Measurements from ENCODE around the gene FBXL20.

Gene FBXL20

DNA sequence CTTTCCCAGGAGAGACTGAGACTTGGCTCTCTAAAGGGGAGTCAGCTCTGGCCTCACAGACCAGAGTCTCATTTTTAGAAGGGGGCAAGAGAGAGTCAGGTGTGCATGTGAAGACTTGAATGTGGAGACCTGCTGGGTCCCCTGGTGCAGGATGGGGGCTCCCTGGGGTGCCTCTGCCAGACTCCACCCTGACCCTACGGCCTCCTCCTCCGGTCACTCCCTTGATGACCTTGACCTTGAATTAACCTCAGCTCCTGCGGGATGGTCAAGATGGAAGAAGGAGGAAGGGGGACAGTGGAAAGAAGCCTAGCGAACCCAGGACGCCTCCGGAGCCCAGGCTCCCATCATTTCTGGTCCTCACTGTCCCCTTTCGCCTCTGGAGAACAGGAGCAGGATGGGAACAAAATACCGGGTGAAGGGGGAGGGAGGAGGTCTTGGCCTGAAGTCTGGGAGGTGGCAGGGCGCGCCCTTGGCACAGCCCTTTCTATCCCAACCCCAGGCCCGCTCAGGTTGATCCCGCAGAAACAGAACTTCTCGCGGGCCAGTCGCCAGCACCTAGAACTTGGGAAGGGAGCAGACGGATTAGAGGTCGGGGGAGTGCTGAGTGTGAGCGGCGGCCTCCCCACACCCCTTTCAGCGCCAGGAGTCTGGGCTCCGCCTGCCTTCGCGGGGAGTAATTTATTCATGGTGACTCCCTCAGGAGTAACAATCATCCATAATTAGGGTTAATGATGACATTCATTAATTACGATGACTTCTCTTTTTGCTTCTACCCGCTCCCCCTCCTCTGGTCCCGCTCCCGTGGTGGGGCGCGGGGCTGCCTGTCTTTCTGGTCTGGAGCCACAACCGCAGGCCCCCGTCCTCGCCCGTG, 177.3 kb downstream of the FBXL20 start:
- CTCF ChIA-PET: interaction anchor here (1.3 to 2.7 kb wide), 4 partner anchors 8 to 20 kb away, joined by 4 to 19 read pairs (median 4); no protein-coding TSS in a partner anchor
- TF ChIP-seq, protein P1, sequence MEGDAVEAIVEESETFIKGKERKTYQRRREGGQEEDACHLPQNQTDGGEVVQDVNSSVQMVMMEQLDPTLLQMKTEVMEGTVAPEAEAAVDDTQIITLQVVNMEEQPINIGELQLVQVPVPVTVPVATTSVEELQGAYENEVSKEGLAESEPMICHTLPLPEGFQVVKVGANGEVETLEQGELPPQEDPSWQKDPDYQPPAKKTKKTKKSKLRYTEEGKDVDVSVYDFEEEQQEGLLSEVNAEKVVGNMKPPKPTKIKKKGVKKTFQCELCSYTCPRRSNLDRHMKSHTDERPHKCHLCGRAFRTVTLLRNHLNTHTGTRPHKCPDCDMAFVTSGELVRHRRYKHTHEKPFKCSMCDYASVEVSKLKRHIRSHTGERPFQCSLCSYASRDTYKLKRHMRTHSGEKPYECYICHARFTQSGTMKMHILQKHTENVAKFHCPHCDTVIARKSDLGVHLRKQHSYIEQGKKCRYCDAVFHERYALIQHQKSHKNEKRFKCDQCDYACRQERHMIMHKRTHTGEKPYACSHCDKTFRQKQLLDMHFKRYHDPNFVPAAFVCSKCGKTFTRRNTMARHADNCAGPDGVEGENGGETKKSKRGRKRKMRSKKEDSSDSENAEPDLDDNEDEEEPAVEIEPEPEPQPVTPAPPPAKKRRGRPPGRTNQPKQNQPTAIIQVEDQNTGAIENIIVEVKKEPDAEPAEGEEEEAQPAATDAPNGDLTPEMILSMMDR (IDR thresholded peaks at IDR 0.05; ENCODE audit: control extremely low read depth, extremely low read depth, low read depth, missing control alignments): no peak
- no peak for DNase-seq (ENCODE audit: extremely low spot score)
- POLR2A ChIA-PET: no interaction called here

DNA sequence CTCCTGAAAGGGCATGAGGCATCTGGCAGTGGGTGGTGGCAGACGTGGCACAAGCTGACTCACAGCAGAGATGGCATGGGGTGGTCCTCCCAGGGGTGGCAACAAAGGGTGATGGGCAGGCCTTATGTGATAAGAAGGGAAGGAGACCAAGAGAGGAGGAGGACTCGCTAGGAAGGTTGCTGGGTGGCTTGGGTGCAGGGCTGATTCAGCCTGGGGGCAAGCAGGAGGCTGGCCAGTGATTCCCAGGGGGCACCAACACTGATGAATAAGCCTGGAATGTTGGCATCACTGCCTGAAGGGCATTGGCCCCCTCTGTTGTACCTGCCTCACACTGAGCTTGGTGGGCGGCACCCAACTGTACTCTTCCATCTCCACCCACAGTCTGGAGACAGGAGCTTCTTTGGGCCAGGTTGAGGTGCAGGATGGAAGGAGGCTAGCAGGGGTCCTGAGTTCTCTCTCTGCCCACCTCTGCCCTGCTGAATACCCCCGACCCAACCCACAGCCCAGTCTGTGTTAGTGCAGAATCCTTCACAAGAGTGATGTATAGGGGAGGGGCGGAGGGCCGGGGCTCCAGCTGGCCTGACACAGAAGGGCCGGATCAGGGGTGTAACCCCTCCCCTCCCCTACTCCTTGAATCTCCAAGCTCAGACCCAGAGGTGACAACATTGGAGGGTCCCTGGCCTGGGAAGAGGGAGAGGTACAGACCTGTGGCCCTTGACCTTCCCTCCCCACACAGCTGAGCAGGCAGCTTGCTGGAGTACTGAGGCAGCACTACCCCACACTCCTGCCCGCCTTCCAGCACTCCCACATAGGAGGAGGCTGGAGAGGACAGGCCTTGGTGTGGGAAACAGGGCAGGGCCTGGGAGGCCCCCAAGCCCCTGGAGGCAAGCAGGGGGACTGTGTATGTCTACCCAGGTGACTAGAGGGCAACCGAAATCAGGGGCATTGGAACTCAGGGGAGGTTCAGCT, 178.3 kb downstream of the FBXL20 start:
- no peak for DNase-seq (ENCODE audit: extremely low spot score)
- ChIA-PET POLR2A (no interaction called here), CTCF (interaction anchor here (1.3 to 2.7 kb wide), 4 partner anchors 9 to 21 kb away, joined by 4 to 19 read pairs (median 4); no protein-coding TSS in a partner anchor)
- TF ChIP-seq, protein P1 (IDR thresholded peaks at IDR 0.05; ENCODE audit: control extremely low read depth, extremely low read depth, low read depth, missing control alignments): no peak

DNA sequence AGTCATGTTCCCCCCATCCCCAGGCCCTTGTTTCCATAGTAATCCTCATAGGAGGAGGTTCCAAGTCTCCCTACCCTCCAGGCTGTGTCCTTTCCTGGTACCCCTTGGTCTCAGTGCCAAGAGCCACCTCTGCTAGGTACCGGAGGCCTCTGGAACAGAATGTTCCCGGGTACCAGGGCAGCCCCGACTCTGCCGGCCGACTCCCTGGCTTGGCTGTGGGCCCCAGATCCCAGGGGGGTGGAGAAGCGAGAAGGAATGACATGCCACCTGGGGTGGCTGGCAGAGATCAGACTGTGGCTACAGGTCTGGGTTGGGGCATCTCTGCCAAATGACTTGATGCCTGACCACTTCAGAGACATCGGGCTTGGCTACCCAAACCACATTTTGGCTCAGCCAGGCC, 179.3 kb downstream of the FBXL20 start:
- CTCF ChIA-PET: interaction anchor here (1.4 to 2.7 kb wide), 4 partner anchors 10 to 22 kb away, joined by 3 to 19 read pairs (median 6); no protein-coding TSS in a partner anchor
- TF ChIP-seq, protein P1 (IDR thresholded peaks at IDR 0.05; ENCODE audit: control extremely low read depth, extremely low read depth, low read depth, missing control alignments): no peak
- no peak for DNase-seq (ENCODE audit: extremely low spot score)
- POLR2A ChIA-PET: no interaction called here

DNA sequence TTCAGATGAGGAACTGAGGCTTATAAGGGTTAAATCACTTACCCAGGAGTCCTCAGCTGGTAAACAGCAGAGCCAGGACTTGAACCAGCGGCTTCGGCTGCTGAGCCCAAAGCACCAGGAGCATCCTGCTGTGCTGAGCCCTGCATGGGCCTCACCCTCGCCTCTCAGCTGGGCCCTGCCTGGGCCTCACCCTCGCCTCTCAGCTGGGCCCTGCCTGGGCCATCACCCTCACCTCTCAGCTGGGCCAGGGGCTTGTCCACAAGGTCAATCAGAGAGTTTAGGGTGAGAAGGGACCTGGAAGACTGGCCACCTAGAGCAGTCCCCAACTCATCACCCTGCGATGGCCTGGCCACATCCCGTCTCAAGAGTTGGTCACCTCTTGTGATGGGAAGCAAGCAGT, 179.9 kb downstream of the FBXL20 start:
- ChIA-PET CTCF (interaction anchor here (1.1 to 2.7 kb wide), 5 partner anchors 8 to 23 kb away, joined by 3 to 19 read pairs (median 5); no protein-coding TSS in a partner anchor), POLR2A (no interaction called here)
- no peak for DNase-seq (ENCODE audit: extremely low spot score)
- TF ChIP-seq, protein P1 (IDR thresholded peaks at IDR 0.05; ENCODE audit: control extremely low read depth, extremely low read depth, low read depth, missing control alignments): no peak

DNA sequence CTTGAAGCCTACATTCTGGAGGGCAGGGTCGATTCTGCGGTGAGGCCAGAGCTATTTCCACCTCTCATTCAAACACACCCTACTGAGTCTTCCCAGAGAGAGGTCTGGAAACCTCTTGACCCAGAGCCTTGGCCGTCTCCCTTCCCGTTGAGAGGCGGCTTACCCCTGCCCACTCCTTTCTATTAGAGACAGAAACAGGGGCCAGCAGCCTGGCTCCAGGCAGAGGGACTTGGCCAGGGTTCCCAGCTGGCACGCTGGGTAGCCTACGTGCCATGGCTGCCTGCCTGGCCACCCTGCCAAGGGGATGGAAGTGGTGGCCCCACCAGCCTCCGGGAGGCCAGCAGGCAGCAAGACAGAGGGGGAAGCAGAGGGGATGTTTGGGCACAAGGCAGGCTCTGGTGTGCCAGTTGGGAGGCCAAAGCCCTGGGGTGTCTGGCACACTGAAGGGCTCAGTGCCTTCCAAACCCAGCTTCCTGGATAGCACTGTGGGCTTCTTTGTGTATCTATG, 181.7 kb downstream of the FBXL20 start:
- TF ChIP-seq, protein P1 (IDR thresholded peaks at IDR 0.05; ENCODE audit: control extremely low read depth, extremely low read depth, low read depth, missing control alignments): no peak
- CTCF ChIA-PET: interaction anchor here (0.5 to 3.7 kb wide), 6 partner anchors 11 to 353 kb away, joined by 3 to 14 read pairs (median 11); no protein-coding TSS in a partner anchor
- POLR2A ChIA-PET: no interaction called here
- DNase-seq (ENCODE audit: extremely low spot score): no peak

DNA sequence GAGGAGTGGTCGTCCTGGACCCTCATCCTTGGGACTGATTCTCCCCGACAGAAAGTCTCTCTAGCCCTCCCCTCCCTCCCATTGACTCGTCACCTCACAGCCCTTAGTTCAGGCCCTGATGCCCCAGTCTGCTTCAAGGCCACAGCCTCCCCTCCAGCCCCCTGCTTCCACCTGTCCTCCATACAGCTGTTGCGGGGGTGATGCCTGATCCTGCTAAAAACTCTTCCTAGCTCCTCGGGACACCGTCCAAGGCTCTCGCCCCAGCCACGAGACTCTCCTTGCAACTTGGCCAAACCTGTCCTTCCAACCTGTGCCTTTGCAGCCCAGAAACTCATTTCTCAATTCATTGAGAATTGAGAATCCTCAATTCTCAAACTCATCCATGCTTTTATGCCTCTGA, 182.5 kb downstream of the FBXL20 start:
- DNase-seq (ENCODE audit: extremely low spot score): no peak
- POLR2A ChIA-PET: interaction anchor here (0.9 kb wide), 1 partner anchor 19 kb away, joined by 3 read pairs; the partner anchor contains the start of gene RPL19
- TF ChIP-seq, protein P1 (IDR thresholded peaks at IDR 0.05; ENCODE audit: control extremely low read depth, extremely low read depth, low read depth, missing control alignments): no peak
- CTCF ChIA-PET: interaction anchor here (1.4 to 3.7 kb wide), 5 partner anchors 10 to 26 kb away, joined by 4 to 14 read pairs (median 11); no protein-coding TSS in a partner anchor

Data from GM10248 (cell line).